Activated T-helper 1 cell treated with anti-CD3 and anti-CD28 coated beads, Interleukin-12 subunit alpha, Interleukin-12 subunit beta, Interleukin-2, Interleukin-4 antibody, amounts not matched to agents 30 ng/mL and 10 ng/mL and 1 ng/mL, durations not matched to agents 14 hours and 24 hours and 36 hours (primary cell): ENCODE data around the gene NOS2. TPM values are rescaled to one million over a fixed set of nuclear protein-coding genes. Genes with fewer than 3 reads are reported as not detected.
"Not testable (repeated sequence)": the region's sequence is repeated elsewhere in the genome, so short reads cannot be mapped to it uniquely, and the experiment has no call there.

Experiments
- DNase-seq: peaks from one replicate; pipeline ENCODE4 v3.0.0; 2021; ENCODE audit warnings: low spot score
- H3K27ac Mint-ChIP-seq: one replicate; pipeline ENCODE4 v1.8.0; 2021; ENCODE audit warnings: mild to moderate bottlenecking, mixed read lengths
- H3K27me3 Mint-ChIP-seq: one replicate; pipeline ENCODE4 v1.8.0; 2022; ENCODE audit warnings: mild to moderate bottlenecking, moderate library complexity, mixed read lengths; ENCODE audit not compliant: insufficient read depth
- H3K36me3 Mint-ChIP-seq: one replicate; pipeline ENCODE4 v1.8.0; 2021; ENCODE audit warnings: low read depth, mixed read lengths
- H3K4me1 Mint-ChIP-seq: one replicate; pipeline ENCODE4 v1.8.0; 2021; ENCODE audit warnings: low read depth, mixed read lengths
- H3K4me3 Mint-ChIP-seq: one replicate; pipeline ENCODE4 v1.8.0; 2021; ENCODE audit warnings: mild to moderate bottlenecking, moderate library complexity, mixed read lengths
- H3K9me3 Mint-ChIP-seq: one replicate; pipeline ENCODE4 v1.8.0; 2021; ENCODE audit warnings: mixed read lengths
- intact Hi-C: fragments of 100-400 bp; cut with micrococcal nuclease; formaldehyde crosslinking; loops from one replicate; pipeline ENCODE4 v1.15.1; 2024
- total RNA-seq: library from RNA; stranded (reverse); gene quantifications from 2 replicates; pipeline ENCODE4 v1.2.3, GENCODE V29; 2022

Gene NOS2
- total RNA-seq, result not detected in 2 replicates

- Mint-ChIP-seq H3K27ac (no peak within 1 kb of the TSS), H3K36me3 (no peaks in the 10 kb centered on the region), H3K4me3 (no peak within 1 kb of the TSS), H3K4me1 (peaks cover 4% of the 10 kb centered on the region), H3K9me3 (no peaks in the 10 kb centered on the region), H3K27me3 (peaks cover 29% of the 10 kb centered on the region)
- no peak for DNase-seq
- intact Hi-C loops, result no loop called here
Observed at GRCh38 chr17:27800522-27800921, at the start of gene NOS2. Gene NOS2 (minus strand): TSS chr17:27800529. CDS start chr17:27798809, 1,720 bp downstream.

GRCh38 chr17:27849474-27850185 is 49.3 kb upstream of the NOS2 start:
- peaks cover 30% of the 10 kb centered on the region for H3K4me1 Mint-ChIP-seq
- no peak overlapping the region for H3K4me3 Mint-ChIP-seq
- no peaks in the 10 kb centered on the region for H3K36me3 Mint-ChIP-seq
- H3K27ac Mint-ChIP-seq, result no peak overlapping the region
- intact Hi-C loops, result no loop called here
- no peak for DNase-seq
- peaks cover 4% of the 10 kb centered on the region for H3K9me3 Mint-ChIP-seq
- H3K27me3 Mint-ChIP-seq, result peaks cover 21% of the 10 kb centered on the region

GRCh38 chr17:27848931-27849330 is 48.6 kb upstream of the NOS2 start:
- no peak overlapping the region for H3K4me3 Mint-ChIP-seq
- peaks cover 30% of the 10 kb centered on the region for H3K4me1 Mint-ChIP-seq
- intact Hi-C loops, result no loop called here
- H3K27ac Mint-ChIP-seq, result no peak overlapping the region
- peaks cover 4% of the 10 kb centered on the region for H3K9me3 Mint-ChIP-seq
- no peaks in the 10 kb centered on the region for H3K36me3 Mint-ChIP-seq
- no peak for DNase-seq
- H3K27me3 Mint-ChIP-seq, result peaks cover 21% of the 10 kb centered on the region

- DNase-seq, H3K9me3 Mint-ChIP-seq, H3K36me3 Mint-ChIP-seq: not testable (repeated sequence)
- Mint-ChIP-seq H3K27me3 (peaks cover 11% of the 10 kb centered on the region), H3K4me1 (peaks cover 30% of the 10 kb centered on the region), H3K4me3 (peak overlapping the region; percentile 79), H3K27ac (peak overlapping the region; percentile 86)
- intact Hi-C loops, result loop anchor here (2.0 kb wide), 1 partner anchor 36 kb away; no protein-coding TSS in a partner anchor
Observed at GRCh38 chr17:27846808-27847307, 46.5 kb upstream of the NOS2 start.

- peak; percentile 16 for DNase-seq
- peak overlapping the region; percentile 86 for H3K27ac Mint-ChIP-seq
- intact Hi-C loops, result loop anchor here (2.0 kb wide), 1 partner anchor 35 kb away; no protein-coding TSS in a partner anchor
- H3K27me3 Mint-ChIP-seq, result peaks cover 11% of the 10 kb centered on the region
- H3K9me3 Mint-ChIP-seq, result peaks cover 4% of the 10 kb centered on the region
- H3K36me3 Mint-ChIP-seq, result no peaks in the 10 kb centered on the region
- peaks cover 30% of the 10 kb centered on the region for H3K4me1 Mint-ChIP-seq
- H3K4me3 Mint-ChIP-seq, result peak overlapping the region; percentile 79
Observed at GRCh38 chr17:27846042-27846655, 45.8 kb upstream of the NOS2 start.

- Mint-ChIP-seq H3K9me3 (peaks cover 4% of the 10 kb centered on the region), H3K27me3 (peaks cover 11% of the 10 kb centered on the region), H3K27ac (no peak overlapping the region), H3K36me3 (no peaks in the 10 kb centered on the region), H3K4me1 (peaks cover 30% of the 10 kb centered on the region), H3K4me3 (no peak overlapping the region)
- intact Hi-C loops, result loop anchor here (2.0 kb wide), 1 partner anchor 35 kb away; no protein-coding TSS in a partner anchor
- no peak for DNase-seq
Observed at GRCh38 chr17:27845264-27846041, 45.1 kb upstream of the NOS2 start.

- intact Hi-C loops, result no loop called here
- no peak overlapping the region for H3K4me3 Mint-ChIP-seq
- no peak overlapping the region for H3K27ac Mint-ChIP-seq
- no peaks in the 10 kb centered on the region for H3K9me3 Mint-ChIP-seq
- DNase-seq, result no peak
- H3K4me1 Mint-ChIP-seq, result peaks cover 6% of the 10 kb centered on the region
- H3K27me3 Mint-ChIP-seq, result peaks cover 4% of the 10 kb centered on the region
- H3K36me3 Mint-ChIP-seq, result no peaks in the 10 kb centered on the region
Observed at GRCh38 chr17:27840688-27841087, 40.4 kb upstream of the NOS2 start.

GRCh38 chr17:27840406-27840678 is 40.0 kb upstream of the NOS2 start:
- H3K27ac Mint-ChIP-seq, H3K27me3 Mint-ChIP-seq, DNase-seq, intact Hi-C loops, H3K4me3 Mint-ChIP-seq, H3K4me1 Mint-ChIP-seq, H3K36me3 Mint-ChIP-seq, H3K9me3 Mint-ChIP-seq: not testable (repeated sequence)

- DNase-seq, H3K4me3 Mint-ChIP-seq, H3K9me3 Mint-ChIP-seq, H3K27me3 Mint-ChIP-seq, H3K27ac Mint-ChIP-seq, H3K4me1 Mint-ChIP-seq, H3K36me3 Mint-ChIP-seq, intact Hi-C loops: not testable (repeated sequence)
Observed at GRCh38 chr17:27839571-27840405, 39.5 kb upstream of the NOS2 start.

- H3K4me1 Mint-ChIP-seq, DNase-seq, H3K9me3 Mint-ChIP-seq, H3K27me3 Mint-ChIP-seq, H3K4me3 Mint-ChIP-seq, H3K36me3 Mint-ChIP-seq, intact Hi-C loops, H3K27ac Mint-ChIP-seq: not testable (repeated sequence)
Observed at GRCh38 chr17:27838607-27839006, 38.3 kb upstream of the NOS2 start.

GRCh38 chr17:27837769-27838168 is 37.4 kb upstream of the NOS2 start:
- DNase-seq, H3K36me3 Mint-ChIP-seq, H3K4me1 Mint-ChIP-seq, H3K4me3 Mint-ChIP-seq, H3K9me3 Mint-ChIP-seq, intact Hi-C loops, H3K27me3 Mint-ChIP-seq, H3K27ac Mint-ChIP-seq: not testable (repeated sequence)

- intact Hi-C loops, result no loop called here
Observed at GRCh38 chr17:27836651-27837050, 36.3 kb upstream of the NOS2 start.

More at GRCh38 chr17:27836651-27837050, 36.3 kb upstream of the NOS2 start:
- DNase-seq, result no peak
- Mint-ChIP-seq H3K27me3 (peaks cover 4% of the 10 kb centered on the region), H3K4me1 (no peaks in the 10 kb centered on the region), H3K36me3 (peaks cover 8% of the 10 kb centered on the region), H3K9me3 (peaks cover 8% of the 10 kb centered on the region), H3K4me3 (no peak overlapping the region), H3K27ac (no peak overlapping the region)
